Subcutaneous adipose tissue (tissue), 4 donors: Measurements from ENCODE around the gene EXOC2. TPM values are rescaled to one million over a fixed set of nuclear protein-coding genes. Genes with fewer than 3 reads are reported as not detected.

Source experiments
- total RNA-seq, 4 donors: library from RNA; depleted of rRNA; stranded (reverse); fragments of >200 nt; gene quantifications; one replicate each; pipeline ENCODE4 v1.1.0, GENCODE V29; 2016
- TF ChIP-seq, protein P1 (sequence below): fragments of 450-650 bp; IDR thresholded peaks from one replicate; pipeline ENCODE4 v1.5.1; 2016; ENCODE audit warnings: low read depth, mild to moderate bottlenecking, control low read depth, antibody characterized with exemption, moderate library complexity

EXOC2 gene
- total RNA-seq, 4 donors from 2014 or later = 18.9 to 28.4 (median 20.2) TPM

DNA sequence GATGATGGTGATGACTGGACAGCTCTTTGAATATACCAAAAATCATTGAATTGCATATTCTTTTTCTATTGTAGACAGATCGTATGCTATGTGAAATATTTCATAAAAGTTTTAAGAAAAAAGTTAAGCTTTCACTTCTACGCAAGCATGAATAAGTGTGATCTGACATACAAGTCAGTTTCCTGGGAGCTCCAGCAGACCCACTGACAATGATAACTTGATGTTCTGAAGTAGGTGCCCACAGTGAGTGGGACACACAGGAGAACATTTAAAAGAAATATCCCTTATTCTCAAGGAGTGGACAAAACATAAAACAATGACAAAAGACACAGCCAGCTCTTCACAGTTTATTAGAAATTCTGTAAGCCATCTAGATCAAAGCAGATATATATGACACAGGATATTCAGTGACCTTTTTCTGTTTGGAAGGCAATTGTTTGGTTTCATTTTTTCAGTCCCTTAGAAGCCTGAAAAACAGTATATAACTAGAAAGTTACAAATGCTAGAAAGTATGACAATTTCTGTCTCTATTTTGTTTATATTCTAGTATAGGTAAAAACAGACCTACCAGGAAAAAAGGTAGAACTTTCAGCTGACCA lies 200.0 kb downstream of the EXOC2 start:
- TF ChIP-seq, protein P1, sequence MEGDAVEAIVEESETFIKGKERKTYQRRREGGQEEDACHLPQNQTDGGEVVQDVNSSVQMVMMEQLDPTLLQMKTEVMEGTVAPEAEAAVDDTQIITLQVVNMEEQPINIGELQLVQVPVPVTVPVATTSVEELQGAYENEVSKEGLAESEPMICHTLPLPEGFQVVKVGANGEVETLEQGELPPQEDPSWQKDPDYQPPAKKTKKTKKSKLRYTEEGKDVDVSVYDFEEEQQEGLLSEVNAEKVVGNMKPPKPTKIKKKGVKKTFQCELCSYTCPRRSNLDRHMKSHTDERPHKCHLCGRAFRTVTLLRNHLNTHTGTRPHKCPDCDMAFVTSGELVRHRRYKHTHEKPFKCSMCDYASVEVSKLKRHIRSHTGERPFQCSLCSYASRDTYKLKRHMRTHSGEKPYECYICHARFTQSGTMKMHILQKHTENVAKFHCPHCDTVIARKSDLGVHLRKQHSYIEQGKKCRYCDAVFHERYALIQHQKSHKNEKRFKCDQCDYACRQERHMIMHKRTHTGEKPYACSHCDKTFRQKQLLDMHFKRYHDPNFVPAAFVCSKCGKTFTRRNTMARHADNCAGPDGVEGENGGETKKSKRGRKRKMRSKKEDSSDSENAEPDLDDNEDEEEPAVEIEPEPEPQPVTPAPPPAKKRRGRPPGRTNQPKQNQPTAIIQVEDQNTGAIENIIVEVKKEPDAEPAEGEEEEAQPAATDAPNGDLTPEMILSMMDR = no peak

DNA sequence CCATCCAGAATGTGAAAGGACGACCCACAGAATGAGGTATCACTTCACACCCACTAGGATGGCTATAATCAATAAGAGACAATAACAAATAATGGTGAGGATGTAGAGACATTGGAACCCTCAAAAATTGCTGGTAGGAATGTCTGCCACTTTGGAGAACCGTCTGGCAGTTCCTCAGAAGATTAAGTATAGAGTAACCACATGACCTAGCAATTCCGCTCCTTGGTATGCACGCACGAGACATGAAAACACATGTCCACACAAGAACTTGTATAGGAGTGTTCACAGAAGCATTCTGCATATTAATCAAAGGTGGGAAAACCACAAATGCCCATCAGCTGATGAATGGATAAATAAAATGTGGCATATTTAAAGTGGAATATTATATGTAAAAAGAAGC lies 200.8 kb downstream of the EXOC2 start:
- TF ChIP-seq, protein P1 = no peak

DNA sequence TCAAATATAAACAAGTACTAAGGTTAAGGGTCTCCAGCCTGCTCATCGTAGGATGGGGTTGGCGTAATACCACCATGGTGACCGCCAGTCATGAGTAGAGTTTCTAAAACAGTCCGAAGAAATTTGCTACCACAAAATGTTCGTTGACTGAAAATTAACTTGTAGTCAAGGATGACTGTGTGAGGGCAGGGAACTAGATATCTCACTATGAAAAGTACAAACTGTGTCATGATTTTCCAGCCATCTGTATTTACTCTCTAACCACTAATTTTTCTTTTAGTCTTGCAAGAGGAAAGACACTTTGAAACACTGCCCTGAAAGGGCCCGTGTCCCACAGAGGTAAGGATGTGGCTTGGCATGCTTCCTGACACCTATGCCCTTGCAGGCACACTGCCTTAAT lies 201.7 kb downstream of the EXOC2 start:
- TF ChIP-seq, protein P1 = no peak

DNA sequence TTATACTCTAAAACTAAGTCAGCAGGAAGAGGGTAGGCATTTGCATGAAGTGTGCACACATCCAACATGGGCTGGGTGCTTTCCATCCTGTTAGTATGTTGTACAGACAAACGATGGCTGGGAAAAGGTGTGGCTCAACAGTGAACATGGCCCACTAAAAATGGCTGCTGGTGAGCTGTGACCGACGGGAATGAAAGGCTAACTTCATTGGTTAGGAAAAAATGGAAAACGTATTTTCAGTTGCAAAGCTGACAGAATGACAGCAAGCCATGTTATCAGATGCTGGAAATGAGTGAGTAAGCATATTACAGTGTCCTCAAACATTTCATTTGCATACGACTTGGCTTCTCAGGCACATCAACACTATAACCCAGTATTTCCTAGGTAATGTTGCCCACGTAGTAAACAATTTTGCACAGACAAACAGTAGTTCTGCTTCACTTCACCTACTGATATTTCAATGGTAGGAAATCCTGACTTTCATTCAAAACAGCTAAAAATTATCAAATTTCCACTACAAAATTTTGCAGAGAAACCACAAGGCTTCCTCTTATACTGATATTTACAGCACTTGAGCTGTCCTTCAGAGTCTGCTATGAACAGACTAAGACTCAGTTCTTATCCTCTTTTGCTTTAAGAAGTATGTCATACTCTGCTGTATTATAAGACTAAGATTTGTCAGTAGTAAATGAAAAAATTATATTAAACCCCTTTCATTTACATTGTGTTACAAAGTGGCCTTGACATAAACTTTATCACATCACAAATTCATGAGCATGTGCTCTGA lies 202.5 kb downstream of the EXOC2 start:
- TF ChIP-seq, protein P1 = no peak

DNA sequence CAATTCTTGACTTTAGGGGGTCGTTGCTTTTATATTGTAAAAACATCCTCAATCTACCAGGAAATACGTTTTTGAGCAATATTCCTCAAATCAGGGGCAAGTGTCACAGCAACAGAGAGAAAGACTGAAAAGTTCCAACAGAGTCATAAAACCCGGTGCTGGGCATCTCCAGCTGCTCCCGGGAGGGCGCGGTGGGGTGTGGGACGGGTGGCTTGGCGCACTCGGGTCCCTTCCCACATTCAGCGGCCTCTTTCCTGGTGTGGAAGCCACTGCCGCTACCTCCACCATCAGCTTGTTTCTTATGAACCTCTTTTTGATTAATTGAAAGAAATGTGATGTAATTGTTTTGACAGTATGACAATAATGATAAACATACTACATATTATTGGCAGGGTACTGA lies 203.2 kb downstream of the EXOC2 start:
- TF ChIP-seq, protein P1 = no peak

DNA sequence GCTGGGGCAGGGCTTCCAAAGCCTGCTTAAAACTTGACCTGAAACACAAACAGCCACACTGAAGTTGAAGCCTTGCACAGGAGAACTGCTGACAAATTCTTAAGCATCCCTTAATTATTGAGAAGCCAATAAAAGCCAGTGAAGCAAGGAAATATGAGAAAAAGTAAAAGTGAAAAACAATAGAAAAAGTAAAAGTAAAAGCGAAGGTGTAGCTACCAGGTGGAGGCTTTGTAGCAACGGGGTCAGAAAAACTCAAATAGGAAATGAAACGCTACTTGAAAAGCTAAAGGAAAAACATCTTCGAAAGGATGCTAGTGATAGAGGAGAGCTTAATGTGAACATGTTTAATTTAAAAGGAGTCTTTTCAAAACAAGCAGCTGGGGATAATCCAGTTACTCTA lies 203.9 kb downstream of the EXOC2 start:
- TF ChIP-seq, protein P1 = no peak

DNA sequence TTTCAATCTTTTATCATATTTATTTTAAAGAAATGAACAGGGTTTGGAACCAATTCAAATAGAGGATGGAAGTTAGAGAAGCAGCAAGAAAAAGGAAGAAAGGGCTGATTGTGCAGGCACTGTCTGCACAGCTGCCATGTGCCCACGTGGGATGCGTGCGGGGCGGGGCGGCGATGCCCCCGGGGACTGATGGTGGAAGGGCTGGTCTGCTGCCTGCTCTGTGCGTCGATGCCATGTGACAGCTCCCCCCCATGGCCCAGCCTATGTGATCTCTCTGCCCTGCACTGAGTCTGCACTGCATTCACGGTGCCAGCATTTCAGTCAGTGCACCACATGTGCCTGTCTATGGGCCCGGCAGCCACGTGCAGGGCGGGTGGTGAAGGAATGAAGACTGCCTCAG lies 205.0 kb downstream of the EXOC2 start:
- TF ChIP-seq, protein P1 = no peak
